Measurements from ENCODE around the gene PPP2R3B. TPM values are rescaled to one million over a fixed set of nuclear protein-coding genes. Genes with fewer than 3 reads are reported as not detected.

The PPP2R3B gene
- total RNA-seq, 1 donor from 2014 or later = 24.6 TPM

- DNase-seq = no peak
These were observed 87.7 kb downstream of the PPP2R3B start for GRCh38 chrX:298993-299392.

GRCh38 chrX:295136-295535 is 91.6 kb downstream of the PPP2R3B start:
- DNase-seq = no peak

DNA sequence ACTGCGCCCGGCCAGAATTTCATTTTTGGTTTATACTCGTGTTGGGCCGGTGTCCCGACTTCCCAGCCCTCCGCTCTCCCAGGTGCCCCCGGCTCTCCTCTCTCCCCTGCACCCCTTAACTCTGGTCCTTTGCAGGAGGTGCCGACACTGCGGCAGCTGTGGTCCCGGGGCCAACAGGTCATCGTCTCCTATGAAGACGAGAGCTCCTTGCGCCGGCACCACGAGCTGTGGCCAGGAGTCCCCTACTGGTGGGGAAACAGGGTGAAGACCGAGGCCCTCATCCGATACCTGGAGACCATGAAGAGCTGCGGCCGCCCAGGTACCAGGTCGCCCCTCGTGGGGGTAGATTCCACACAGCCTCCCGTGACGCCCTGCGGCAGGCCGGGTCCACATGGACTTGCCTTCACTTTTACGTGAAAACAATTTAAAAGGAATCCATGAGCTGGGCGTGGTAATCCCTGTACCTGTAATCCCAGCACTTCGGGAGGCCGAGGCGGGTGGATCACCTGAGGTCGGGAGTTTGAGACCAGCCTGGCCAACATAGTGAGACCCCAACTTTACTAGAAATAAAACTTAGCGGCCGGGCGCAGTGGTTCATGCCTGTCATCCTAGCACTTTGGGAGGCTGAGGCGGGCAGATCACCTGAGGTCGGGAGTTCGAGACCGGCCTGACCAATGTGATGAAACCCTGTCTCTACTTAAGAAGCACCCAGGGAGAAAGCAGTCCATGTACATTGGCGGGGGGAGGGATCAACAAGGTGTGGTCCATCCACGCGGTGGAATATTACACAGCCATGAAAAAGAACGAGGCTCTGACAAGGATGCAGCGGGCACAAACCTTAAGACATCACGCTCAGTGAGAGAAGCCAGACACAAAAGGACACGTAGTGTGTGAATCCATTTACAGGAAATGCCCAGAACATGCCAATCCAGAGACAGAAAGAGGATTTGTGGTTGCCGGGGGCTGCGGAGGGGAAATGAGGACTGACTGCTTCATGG is 93.5 kb downstream of the PPP2R3B start:
- no peak for DNase-seq

GRCh38 chrX:291411-291901 is 95.3 kb downstream of the PPP2R3B start:
- DNase-seq = no peak

- no peak for DNase-seq
These were observed 96.1 kb downstream of the PPP2R3B start for GRCh38 chrX:290476-291166.

DNA sequence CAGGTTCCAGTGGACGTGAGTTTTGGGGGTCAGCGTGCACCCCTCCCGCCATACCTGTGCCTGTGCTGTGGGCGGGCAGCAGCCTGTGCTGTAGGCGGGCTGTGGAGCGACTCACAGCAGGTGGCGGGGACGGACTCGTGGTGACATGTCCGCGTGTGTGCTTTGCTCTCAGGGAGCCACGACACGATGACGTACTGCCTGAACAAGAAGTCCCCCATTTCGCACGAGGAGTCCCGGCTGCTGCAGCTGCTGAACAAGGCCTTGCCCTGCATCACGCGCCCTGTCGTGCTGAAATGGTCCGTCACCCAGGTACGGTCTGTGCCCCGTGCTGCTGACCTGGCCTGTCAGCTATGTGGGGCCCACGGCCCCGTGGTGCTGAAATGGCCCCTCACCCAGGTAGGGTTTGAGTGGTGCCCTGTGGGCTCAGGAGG is 98.1 kb downstream of the PPP2R3B start:
- DNase-seq = no peak

DNA sequence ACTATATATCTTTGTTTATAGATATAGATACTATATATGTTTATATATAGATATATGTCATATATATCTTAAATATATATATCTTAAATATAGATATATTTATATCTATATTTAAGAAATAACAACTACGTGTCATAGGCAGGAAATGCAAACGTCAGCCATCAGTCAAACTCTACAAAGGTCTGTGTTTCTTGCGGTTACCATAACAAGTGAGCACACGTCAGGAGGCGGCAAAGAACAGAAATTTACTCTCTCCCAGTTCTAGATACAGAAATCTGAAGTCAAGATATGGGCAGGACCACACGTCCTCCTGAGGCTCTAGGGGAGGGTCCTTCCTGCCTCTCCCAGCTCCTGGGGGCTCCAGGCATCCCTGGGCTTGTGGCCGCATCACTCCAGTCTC is 99.0 kb downstream of the PPP2R3B start:
- DNase-seq = no peak

DNA sequence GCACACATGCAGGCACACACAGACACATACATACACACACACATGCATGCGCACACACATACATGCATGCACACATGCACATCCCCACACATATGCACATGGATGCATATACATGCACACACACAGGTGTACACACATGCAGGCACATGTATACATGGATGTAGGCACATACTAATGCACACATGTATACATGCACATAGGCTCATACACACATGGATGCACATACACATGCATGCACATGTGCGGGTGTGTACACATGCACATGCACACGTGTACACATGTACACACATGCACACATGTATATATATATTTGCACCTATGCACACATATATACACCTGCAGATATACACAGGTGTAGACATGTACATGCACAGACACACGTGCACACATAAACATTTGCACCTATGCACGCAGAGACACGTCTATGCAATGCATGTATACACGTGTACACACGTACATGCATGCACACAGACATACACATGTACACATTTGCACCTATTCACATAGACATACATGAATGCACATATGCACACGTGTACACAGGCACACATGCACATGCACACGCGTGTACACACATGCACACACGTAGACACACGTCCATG is 101.5 kb downstream of the PPP2R3B start:
- no peak for DNase-seq

Small RNA genes lying within 50 kb of the gene (small RNA-seq; reads per million reads assigned to genes)
- not detected for gene RF00017 (ENCODE audit: low replicate concordance)

Other genes starting within 250 kb of the PPP2R3B start
- 14.4 TPM for gene PLCXD1, start 105.5 kb downstream of the PPP2R3B start, total RNA-seq
- 13.5 TPM for gene GTPBP6, start 68.1 kb downstream of the PPP2R3B start, total RNA-seq
- gene SHOX, start 243.9 kb upstream of the PPP2R3B start, total RNA-seq = not detected